Activated CD4-positive, alpha-beta T cell treated with anti-CD3 and anti-CD28 coated beads, Interleukin-2, amount 10 ng/mL, durations not matched to agents 24 days and 14 days (primary cell): ENCODE measurements around the gene MAGI1. TPM values are rescaled to one million over a fixed set of nuclear protein-coding genes. Genes with fewer than 3 reads are reported as not detected.

Experiments
- DNase-seq: peaks from one replicate; pipeline ENCODE4 v3.0.0; 2022
- H3K27ac Mint-ChIP-seq: one replicate; pipeline ENCODE4 v1.8.0; 2022; ENCODE audit warnings: mild to moderate bottlenecking, mixed read lengths
- H3K27me3 Mint-ChIP-seq: one replicate; pipeline ENCODE4 v1.8.0; 2022; ENCODE audit warnings: mixed read lengths
- H3K36me3 Mint-ChIP-seq: one replicate; pipeline ENCODE4 v1.8.0; 2022; ENCODE audit warnings: low read depth, mild to moderate bottlenecking, mixed read lengths
- H3K4me1 Mint-ChIP-seq: one replicate; pipeline ENCODE4 v1.8.0; 2021; ENCODE audit warnings: mixed read lengths
- H3K4me3 Mint-ChIP-seq: one replicate; pipeline ENCODE4 v1.8.0; 2022; ENCODE audit warnings: mild to moderate bottlenecking, moderate library complexity, mixed read lengths
- H3K9me3 Mint-ChIP-seq: one replicate; pipeline ENCODE4 v1.8.0; 2021; ENCODE audit warnings: mixed read lengths
- intact Hi-C: fragments of 100-400 bp; cut with micrococcal nuclease; formaldehyde crosslinking; loops from one replicate; pipeline ENCODE4 v1.15.1; 2023
- total RNA-seq: library from RNA; stranded (reverse); gene quantifications from 2 replicates; pipeline ENCODE4 v1.2.3, GENCODE V29; 2022

Gene MAGI1
- total RNA-seq, 1 donor from 2014 or later, result 2.0 TPM

DNA sequence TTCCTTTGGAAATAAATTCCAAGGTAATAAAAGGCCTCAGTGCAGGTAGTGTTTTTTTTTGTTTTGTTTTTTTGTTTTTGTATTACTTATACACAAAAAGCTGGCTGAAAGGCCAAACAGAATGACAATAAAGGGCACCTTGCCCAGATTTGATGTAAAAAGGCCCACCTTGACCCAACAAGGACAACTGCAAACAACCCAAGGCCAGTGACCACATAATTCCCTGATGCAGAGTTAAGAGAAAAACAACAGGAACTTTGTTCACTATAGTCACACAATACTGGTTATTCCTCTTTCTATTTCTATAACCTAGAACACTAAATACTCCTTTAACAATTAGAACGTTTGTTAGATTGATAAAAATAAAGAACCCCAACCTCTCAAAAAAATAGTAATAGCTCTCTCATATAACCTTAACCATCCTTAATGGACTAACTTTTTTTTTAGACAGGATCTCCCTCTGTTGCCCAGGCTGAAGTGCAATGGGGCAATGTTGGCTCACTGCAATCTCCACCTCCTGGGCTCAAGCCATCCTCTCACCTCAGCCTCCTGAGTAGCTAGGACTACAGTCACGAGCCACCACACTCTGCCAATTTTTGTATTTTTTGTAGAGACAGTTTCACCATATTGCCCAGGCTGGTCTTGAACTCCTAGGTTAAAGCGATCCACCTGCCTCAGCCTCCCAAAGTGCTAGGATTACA is 113.3 kb downstream of the MAGI1 start:
- no peaks in the 10 kb centered on the region for H3K36me3 Mint-ChIP-seq
- no peak overlapping the region for H3K27ac Mint-ChIP-seq
- no peak for DNase-seq
- H3K4me3 Mint-ChIP-seq, result no peak overlapping the region
- no peaks in the 10 kb centered on the region for H3K4me1 Mint-ChIP-seq
- no peaks in the 10 kb centered on the region for H3K27me3 Mint-ChIP-seq
- intact Hi-C loops, result no loop called here
- no peaks in the 10 kb centered on the region for H3K9me3 Mint-ChIP-seq

DNA sequence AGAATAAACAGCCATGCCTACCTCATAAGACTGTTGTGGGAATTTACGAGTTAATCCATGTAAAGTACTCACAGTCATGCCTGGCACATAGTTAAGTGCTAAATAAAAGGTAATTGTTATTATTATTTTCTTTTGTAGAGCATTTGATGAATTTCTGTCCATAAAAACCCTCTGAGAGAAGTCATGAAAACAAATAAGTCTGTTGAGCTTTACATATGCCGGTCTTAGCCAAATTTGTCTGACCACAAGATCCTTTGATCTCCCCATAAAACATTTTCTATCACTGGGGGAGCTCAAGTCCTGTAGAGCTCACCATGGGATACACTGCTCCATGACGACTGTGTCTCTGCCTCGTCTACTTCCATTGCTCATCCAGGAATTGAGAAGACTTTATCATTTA is 114.0 kb downstream of the MAGI1 start:
- Mint-ChIP-seq H3K4me3 (no peak overlapping the region), H3K4me1 (no peaks in the 10 kb centered on the region), H3K9me3 (no peaks in the 10 kb centered on the region), H3K27me3 (no peaks in the 10 kb centered on the region), H3K36me3 (no peaks in the 10 kb centered on the region), H3K27ac (no peak overlapping the region)
- intact Hi-C loops, result no loop called here
- DNase-seq, result no peak

- intact Hi-C loops, result no loop called here
- Mint-ChIP-seq H3K27ac (no peak overlapping the region), H3K9me3 (no peaks in the 10 kb centered on the region), H3K4me1 (no peaks in the 10 kb centered on the region), H3K27me3 (no peaks in the 10 kb centered on the region), H3K4me3 (no peak overlapping the region), H3K36me3 (no peaks in the 10 kb centered on the region)
- no peak for DNase-seq
Observed at GRCh38 chr3:65922441-65922840, 116.3 kb downstream of the MAGI1 start.

GRCh38 chr3:65919826-65920225 is 118.9 kb downstream of the MAGI1 start:
- H3K9me3 Mint-ChIP-seq, result no peaks in the 10 kb centered on the region
- intact Hi-C loops, result no loop called here
- no peaks in the 10 kb centered on the region for H3K36me3 Mint-ChIP-seq
- no peak overlapping the region for H3K27ac Mint-ChIP-seq
- no peaks in the 10 kb centered on the region for H3K4me1 Mint-ChIP-seq
- H3K27me3 Mint-ChIP-seq, result no peaks in the 10 kb centered on the region
- DNase-seq, result no peak
- no peak overlapping the region for H3K4me3 Mint-ChIP-seq

DNA sequence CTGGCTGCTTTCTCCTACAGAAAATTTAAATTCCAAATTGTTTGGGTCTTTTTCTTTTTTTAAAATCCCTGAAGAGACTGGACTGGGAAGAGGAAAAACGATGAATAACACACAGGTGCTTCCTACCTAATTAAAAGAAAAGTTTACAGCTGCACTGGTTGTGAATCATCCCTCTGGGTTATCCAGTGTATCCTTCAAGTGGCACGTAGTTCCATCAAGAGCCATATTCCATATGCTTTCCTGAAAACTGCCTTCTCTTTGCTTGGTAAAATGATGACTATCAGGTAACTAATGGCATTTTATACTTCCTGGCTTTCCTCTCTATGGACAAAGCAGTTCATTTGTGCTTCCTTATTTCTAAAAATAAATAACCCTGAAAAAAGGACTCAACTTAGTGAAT is 123.2 kb downstream of the MAGI1 start:
- Mint-ChIP-seq H3K27ac (no peak overlapping the region), H3K4me1 (no peaks in the 10 kb centered on the region), H3K36me3 (no peaks in the 10 kb centered on the region), H3K9me3 (no peaks in the 10 kb centered on the region), H3K4me3 (no peak overlapping the region), H3K27me3 (no peaks in the 10 kb centered on the region)
- intact Hi-C loops, result no loop called here
- DNase-seq, result no peak

GRCh38 chr3:65914740-65915367 is 123.9 kb downstream of the MAGI1 start:
- H3K36me3 Mint-ChIP-seq, result no peaks in the 10 kb centered on the region
- intact Hi-C loops, result no loop called here
- H3K4me3 Mint-ChIP-seq, result no peak overlapping the region
- H3K27me3 Mint-ChIP-seq, result no peaks in the 10 kb centered on the region
- no peaks in the 10 kb centered on the region for H3K4me1 Mint-ChIP-seq
- H3K27ac Mint-ChIP-seq, result no peak overlapping the region
- no peak for DNase-seq
- no peaks in the 10 kb centered on the region for H3K9me3 Mint-ChIP-seq

GRCh38 chr3:65914032-65914739 is 124.5 kb downstream of the MAGI1 start:
- DNase-seq, result no peak
- Mint-ChIP-seq H3K9me3 (no peaks in the 10 kb centered on the region), H3K36me3 (no peaks in the 10 kb centered on the region), H3K27me3 (no peaks in the 10 kb centered on the region), H3K4me1 (no peaks in the 10 kb centered on the region), H3K4me3 (no peak overlapping the region), H3K27ac (no peak overlapping the region)
- intact Hi-C loops, result no loop called here

- no peaks in the 10 kb centered on the region for H3K4me1 Mint-ChIP-seq
- no peak overlapping the region for H3K4me3 Mint-ChIP-seq
- no peak overlapping the region for H3K27ac Mint-ChIP-seq
- DNase-seq, result no peak
- no peaks in the 10 kb centered on the region for H3K36me3 Mint-ChIP-seq
- H3K27me3 Mint-ChIP-seq, result no peaks in the 10 kb centered on the region
- H3K9me3 Mint-ChIP-seq, result no peaks in the 10 kb centered on the region
- intact Hi-C loops, result no loop called here
Observed at GRCh38 chr3:65912647-65913046, 126.1 kb downstream of the MAGI1 start.

GRCh38 chr3:65908588-65908987 is 130.1 kb downstream of the MAGI1 start:
- Mint-ChIP-seq H3K36me3 (no peaks in the 10 kb centered on the region), H3K9me3 (no peaks in the 10 kb centered on the region), H3K27me3 (no peaks in the 10 kb centered on the region), H3K4me1 (no peaks in the 10 kb centered on the region), H3K27ac (no peak overlapping the region), H3K4me3 (no peak overlapping the region)
- no peak for DNase-seq
- intact Hi-C loops, result no loop called here

DNA sequence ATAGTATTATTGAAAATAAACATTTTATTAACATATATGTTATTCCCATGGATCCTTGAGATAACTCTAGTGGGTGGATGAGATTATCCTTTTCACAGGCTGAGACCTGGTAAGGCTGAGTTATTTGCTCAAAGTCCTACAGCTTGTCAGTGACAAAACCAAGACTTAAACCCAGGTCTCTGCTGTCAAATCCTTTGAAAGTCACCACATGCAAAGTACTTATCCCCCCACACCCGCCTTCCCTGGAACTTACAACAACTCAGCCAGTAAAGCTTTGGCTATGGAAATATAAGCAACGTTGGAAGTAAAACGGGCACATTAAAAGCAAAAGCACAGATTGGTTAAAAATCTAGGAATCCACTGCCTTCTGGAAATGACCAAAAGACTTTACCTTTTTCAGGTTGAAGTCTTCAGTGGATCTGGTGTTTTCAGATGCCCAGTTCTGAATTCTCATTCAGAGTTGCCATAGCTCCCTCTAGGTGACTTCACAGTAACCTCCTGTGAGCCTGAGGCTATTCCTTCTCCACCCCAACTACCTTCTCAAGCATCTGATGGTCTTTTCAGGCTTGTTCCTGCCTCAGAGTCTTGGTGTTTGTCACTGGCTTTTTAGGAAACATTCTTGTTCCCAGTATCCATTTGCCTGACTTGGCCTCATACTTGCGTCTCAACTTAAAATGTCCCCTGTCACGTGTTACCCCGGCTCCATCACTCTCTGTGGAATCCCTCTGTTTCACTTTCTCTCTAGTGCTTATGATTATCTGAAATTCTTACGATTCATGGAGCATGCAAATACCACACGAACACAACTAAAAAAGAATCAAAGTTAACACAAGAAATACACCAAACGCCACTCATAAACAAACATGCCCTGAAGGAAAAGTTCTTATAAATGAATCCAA is 131.2 kb downstream of the MAGI1 start:
- no peaks in the 10 kb centered on the region for H3K9me3 Mint-ChIP-seq
- H3K27ac Mint-ChIP-seq, result no peak overlapping the region
- no peak for DNase-seq
- no peak overlapping the region for H3K4me3 Mint-ChIP-seq
- no peaks in the 10 kb centered on the region for H3K4me1 Mint-ChIP-seq
- intact Hi-C loops, result no loop called here
- no peaks in the 10 kb centered on the region for H3K27me3 Mint-ChIP-seq
- no peaks in the 10 kb centered on the region for H3K36me3 Mint-ChIP-seq

- no peaks in the 10 kb centered on the region for H3K27me3 Mint-ChIP-seq
- H3K4me1 Mint-ChIP-seq, result no peaks in the 10 kb centered on the region
- no peak overlapping the region for H3K4me3 Mint-ChIP-seq
- H3K36me3 Mint-ChIP-seq, result no peaks in the 10 kb centered on the region
- H3K9me3 Mint-ChIP-seq, result no peaks in the 10 kb centered on the region
- no peak for DNase-seq
- no peak overlapping the region for H3K27ac Mint-ChIP-seq
- intact Hi-C loops, result no loop called here
Observed at GRCh38 chr3:65905771-65906170, 132.9 kb downstream of the MAGI1 start.

DNA sequence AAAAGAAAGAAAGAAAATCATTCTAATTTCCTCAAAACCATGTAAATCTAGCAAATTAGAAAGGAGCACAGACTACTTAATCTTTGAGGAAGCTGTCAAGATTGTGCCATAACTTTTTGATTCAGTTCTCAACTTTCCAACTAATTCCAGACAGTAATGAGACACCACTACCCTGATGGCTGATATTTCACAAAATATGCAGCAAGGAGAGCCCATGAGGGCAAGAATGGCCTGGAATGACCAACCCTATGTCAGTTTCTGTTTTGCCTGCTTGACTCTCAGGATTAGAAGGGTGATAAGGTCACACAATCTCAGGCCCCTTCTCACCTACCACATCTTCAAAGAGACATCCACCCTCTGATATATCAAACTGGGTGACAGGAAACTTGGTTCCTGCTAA is 134.7 kb downstream of the MAGI1 start:
- no peaks in the 10 kb centered on the region for H3K36me3 Mint-ChIP-seq
- no peaks in the 10 kb centered on the region for H3K27me3 Mint-ChIP-seq
- no peak overlapping the region for H3K4me3 Mint-ChIP-seq
- intact Hi-C loops, result no loop called here
- H3K4me1 Mint-ChIP-seq, result no peaks in the 10 kb centered on the region
- DNase-seq, result no peak
- no peaks in the 10 kb centered on the region for H3K9me3 Mint-ChIP-seq
- no peak overlapping the region for H3K27ac Mint-ChIP-seq

GRCh38 chr3:65902304-65902793 is 136.4 kb downstream of the MAGI1 start:
- no peak for DNase-seq
- intact Hi-C loops, result no loop called here
- Mint-ChIP-seq H3K4me3 (no peak overlapping the region), H3K27ac (no peak overlapping the region), H3K4me1 (no peaks in the 10 kb centered on the region), H3K36me3 (no peaks in the 10 kb centered on the region), H3K27me3 (no peaks in the 10 kb centered on the region), H3K9me3 (no peaks in the 10 kb centered on the region)

- Mint-ChIP-seq H3K9me3 (no peaks in the 10 kb centered on the region), H3K27me3 (no peaks in the 10 kb centered on the region), H3K27ac (no peak overlapping the region), H3K36me3 (no peaks in the 10 kb centered on the region), H3K4me1 (no peaks in the 10 kb centered on the region), H3K4me3 (no peak overlapping the region)
- intact Hi-C loops, result no loop called here
- no peak for DNase-seq
Observed at GRCh38 chr3:65901226-65901625, 137.5 kb downstream of the MAGI1 start.
